ENCODE data around the gene TAB3. TPM values are rescaled to one million over a fixed set of nuclear protein-coding genes. Genes with fewer than 3 reads are reported as not detected.

Gene TAB3
- total RNA-seq, 2 donors from 2014 or later, result 18.4 to 32.4 TPM

GRCh38 chrX:30874851-30875250 is 14.2 kb downstream of the TAB3 start:
- no peaks in the 10 kb centered on the region for H3K4me1 ChIP-seq

GRCh38 chrX:30870572-30870971 is 18.5 kb downstream of the TAB3 start:
- H3K4me1 ChIP-seq, result no peaks in the 10 kb centered on the region
- H3K4me3 ChIP-seq, result no peak overlapping the region
- H3K36me3 ChIP-seq, result peaks cover 4% of the 10 kb centered on the region
- no peaks in the 10 kb centered on the region for H3K9me3 ChIP-seq
- H3K27ac ChIP-seq, result no peak overlapping the region
- no peaks in the 10 kb centered on the region for H3K27me3 ChIP-seq
- DNase-seq (ENCODE audit: low spot score), result no peak
- TF ChIP-seq, protein P1, sequence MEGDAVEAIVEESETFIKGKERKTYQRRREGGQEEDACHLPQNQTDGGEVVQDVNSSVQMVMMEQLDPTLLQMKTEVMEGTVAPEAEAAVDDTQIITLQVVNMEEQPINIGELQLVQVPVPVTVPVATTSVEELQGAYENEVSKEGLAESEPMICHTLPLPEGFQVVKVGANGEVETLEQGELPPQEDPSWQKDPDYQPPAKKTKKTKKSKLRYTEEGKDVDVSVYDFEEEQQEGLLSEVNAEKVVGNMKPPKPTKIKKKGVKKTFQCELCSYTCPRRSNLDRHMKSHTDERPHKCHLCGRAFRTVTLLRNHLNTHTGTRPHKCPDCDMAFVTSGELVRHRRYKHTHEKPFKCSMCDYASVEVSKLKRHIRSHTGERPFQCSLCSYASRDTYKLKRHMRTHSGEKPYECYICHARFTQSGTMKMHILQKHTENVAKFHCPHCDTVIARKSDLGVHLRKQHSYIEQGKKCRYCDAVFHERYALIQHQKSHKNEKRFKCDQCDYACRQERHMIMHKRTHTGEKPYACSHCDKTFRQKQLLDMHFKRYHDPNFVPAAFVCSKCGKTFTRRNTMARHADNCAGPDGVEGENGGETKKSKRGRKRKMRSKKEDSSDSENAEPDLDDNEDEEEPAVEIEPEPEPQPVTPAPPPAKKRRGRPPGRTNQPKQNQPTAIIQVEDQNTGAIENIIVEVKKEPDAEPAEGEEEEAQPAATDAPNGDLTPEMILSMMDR (IDR thresholded peaks at IDR 0.05), result no peak

More at GRCh38 chrX:30874851-30875250, 14.2 kb downstream of the TAB3 start:
- Histone ChIP-seq H3K27ac (no peak overlapping the region), H3K9me3 (no peaks in the 10 kb centered on the region), H3K36me3 (no peaks in the 10 kb centered on the region), H3K27me3 (no peaks in the 10 kb centered on the region), H3K4me3 (no peak overlapping the region)
- TF ChIP-seq, protein P1 (IDR thresholded peaks at IDR 0.05), result no peak
- DNase-seq (ENCODE audit: low spot score), result no peak

DNA sequence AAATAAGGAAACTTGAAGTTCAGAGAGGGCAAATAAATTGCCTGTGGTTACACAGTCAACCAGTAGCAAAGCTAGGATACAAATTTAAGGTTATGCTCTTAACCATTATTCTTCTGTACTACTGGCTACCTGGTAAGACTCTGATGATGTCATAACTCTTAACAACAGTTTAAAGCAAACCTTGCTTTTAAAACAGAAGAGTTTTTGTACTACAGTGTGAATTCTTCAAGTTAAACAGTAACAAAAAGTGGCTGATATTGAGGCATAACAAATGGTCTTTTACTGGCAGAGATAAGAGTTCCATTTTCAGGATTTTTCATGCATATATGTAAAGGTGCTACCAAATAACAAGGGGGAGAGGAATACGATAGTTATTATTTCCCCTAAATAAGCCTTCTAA is 23.4 kb downstream of the TAB3 start:
- no peak overlapping the region for H3K4me3 ChIP-seq
- DNase-seq (ENCODE audit: low spot score), result no peak
- no peaks in the 10 kb centered on the region for H3K9me3 ChIP-seq
- H3K4me1 ChIP-seq, result no peaks in the 10 kb centered on the region
- TF ChIP-seq, protein P1 (IDR thresholded peaks at IDR 0.05), result no peak
- no peaks in the 10 kb centered on the region for H3K27me3 ChIP-seq
- H3K36me3 ChIP-seq, result peaks cover 4% of the 10 kb centered on the region
- H3K27ac ChIP-seq, result no peak overlapping the region

DNA sequence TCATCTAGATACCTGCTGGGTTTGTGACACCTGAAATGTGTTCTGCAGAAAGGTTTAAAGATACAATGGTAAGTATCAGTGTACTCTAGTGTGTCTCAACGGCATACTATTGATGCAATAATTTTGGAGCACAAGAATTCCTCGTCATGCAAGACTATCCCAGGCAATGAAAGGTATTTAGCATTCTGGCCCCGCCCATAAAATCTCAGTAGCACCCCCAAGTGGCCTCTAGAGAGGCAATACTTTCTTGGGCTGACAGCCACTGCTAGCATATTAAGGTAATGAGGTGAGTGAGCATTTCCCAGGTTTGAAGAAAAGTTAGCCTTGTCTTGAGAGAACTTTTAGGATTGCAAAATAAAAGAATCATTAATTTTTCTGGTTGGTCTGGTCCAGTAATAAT is 24.0 kb downstream of the TAB3 start:
- TF ChIP-seq, protein P1 (IDR thresholded peaks at IDR 0.05), result no peak
- Histone ChIP-seq H3K9me3 (no peaks in the 10 kb centered on the region), H3K4me3 (no peak overlapping the region), H3K27ac (no peak overlapping the region), H3K27me3 (no peaks in the 10 kb centered on the region), H3K4me1 (no peaks in the 10 kb centered on the region), H3K36me3 (peaks cover 4% of the 10 kb centered on the region)
- no peak for DNase-seq (ENCODE audit: low spot score)

GRCh38 chrX:30864383-30864785 is 24.7 kb downstream of the TAB3 start:
- Histone ChIP-seq H3K27ac (no peak overlapping the region), H3K9me3 (no peaks in the 10 kb centered on the region), H3K4me1 (no peaks in the 10 kb centered on the region), H3K4me3 (no peak overlapping the region), H3K36me3 (peaks cover 4% of the 10 kb centered on the region), H3K27me3 (no peaks in the 10 kb centered on the region)
- TF ChIP-seq, protein P1 (IDR thresholded peaks at IDR 0.05), result no peak
- DNase-seq (ENCODE audit: low spot score), result no peak

- peaks cover 4% of the 10 kb centered on the region for H3K36me3 ChIP-seq
- TF ChIP-seq, protein P1 (IDR thresholded peaks at IDR 0.05), result no peak
- H3K27ac ChIP-seq, result no peak overlapping the region
- H3K9me3 ChIP-seq, result no peaks in the 10 kb centered on the region
- H3K27me3 ChIP-seq, result no peaks in the 10 kb centered on the region
- H3K4me3 ChIP-seq, result no peak overlapping the region
- DNase-seq (ENCODE audit: low spot score), result no peak
- no peaks in the 10 kb centered on the region for H3K4me1 ChIP-seq
Measured at GRCh38 chrX:30863974-30864373, 25.1 kb downstream of the TAB3 start.

Measured in right atrium auricular region (tissue), 2 donors.